ENCODE results near the gene HABP4. TPM values are rescaled to one million over a fixed set of nuclear protein-coding genes. Genes with fewer than 3 reads are reported as not detected.

The HABP4 gene
- polyA plus RNA-seq, 1 experiment: 9.2 TPM

- ChIA-PET POLR2A (interaction anchor here (1.0 kb wide), 1 partner anchor 13 kb away, joined by 4 read pairs; no protein-coding TSS in a partner anchor), CTCF (interaction anchor here (0.7 kb wide), 1 partner anchor 13 kb away, joined by 3 read pairs; the partner anchor contains the start of gene HABP4)
- H3K27me3 ChIP-seq (ENCODE audit: control insufficient read depth, insufficient read depth, low read length): no peaks in the 10 kb centered on the region
- H3K4me3 ChIP-seq (ENCODE audit: low read depth, low read length): no peak overlapping the region
- no peaks in the 10 kb centered on the region for H3K36me3 ChIP-seq (ENCODE audit: control insufficient read depth, insufficient read depth, low read length)
- no peak for DNase-seq (ENCODE audit: low read depth)
- TF ChIP-seq CTCF (IDR thresholded peaks at IDR 0.05; ENCODE audit: insufficient read depth, low read depth, low read length): no peak
These were observed 13.4 kb upstream of the HABP4 start for GRCh38 chr9:96436456-96437126.

GRCh38 chr9:96437454-96437853 is 12.5 kb upstream of the HABP4 start:
- POLR2A ChIA-PET: no interaction called here
- no peaks in the 10 kb centered on the region for H3K27me3 ChIP-seq (ENCODE audit: control insufficient read depth, insufficient read depth, low read length)

GRCh38 chr9:96440671-96441199 is 9.2 kb upstream of the HABP4 start:
- DNase-seq (ENCODE audit: low read depth): no peak
- CTCF ChIA-PET: interaction anchor here (1.2 kb wide), 1 partner anchor 9 kb away, joined by 4 read pairs; the partner anchor contains the start of gene HABP4
- TF ChIP-seq CTCF (IDR thresholded peaks at IDR 0.05; ENCODE audit: insufficient read depth, low read depth, low read length): no peak
- no peaks in the 10 kb centered on the region for H3K27me3 ChIP-seq (ENCODE audit: control insufficient read depth, insufficient read depth, low read length)
- POLR2A ChIA-PET: no interaction called here
- no peaks in the 10 kb centered on the region for H3K36me3 ChIP-seq (ENCODE audit: control insufficient read depth, insufficient read depth, low read length)
- no peak overlapping the region for H3K4me3 ChIP-seq (ENCODE audit: low read depth, low read length)

More at GRCh38 chr9:96437454-96437853, 12.5 kb upstream of the HABP4 start:
- CTCF ChIA-PET: interaction anchor here (1.0 to 1.9 kb wide), 2 partner anchors 177 to 230 kb away, joined by 3 to 4 read pairs; no protein-coding TSS in a partner anchor
- H3K4me3 ChIP-seq (ENCODE audit: low read depth, low read length): no peak overlapping the region
- TF ChIP-seq CTCF (IDR thresholded peaks at IDR 0.05; ENCODE audit: insufficient read depth, low read depth, low read length): no peak
- DNase-seq (ENCODE audit: low read depth): no peak
- H3K36me3 ChIP-seq (ENCODE audit: control insufficient read depth, insufficient read depth, low read length): no peaks in the 10 kb centered on the region

GRCh38 chr9:96441798-96442445 is 8.0 kb upstream of the HABP4 start:
- DNase-seq (ENCODE audit: low read depth): no peak
- POLR2A ChIA-PET: no interaction called here

More at GRCh38 chr9:96441798-96442445, 8.0 kb upstream of the HABP4 start:
- H3K27me3 ChIP-seq (ENCODE audit: control insufficient read depth, insufficient read depth, low read length): no peaks in the 10 kb centered on the region
- CTCF ChIA-PET: interaction anchor here (0.6 to 1.6 kb wide), 5 partner anchors 8 to 225 kb away, joined by 3 to 5 read pairs (median 4); partner anchors contain the start of gene HABP4
- no peak overlapping the region for H3K4me3 ChIP-seq (ENCODE audit: low read depth, low read length)
- TF ChIP-seq CTCF (IDR thresholded peaks at IDR 0.05; ENCODE audit: insufficient read depth, low read depth, low read length): peak; percentile 51
- H3K36me3 ChIP-seq (ENCODE audit: control insufficient read depth, insufficient read depth, low read length): no peaks in the 10 kb centered on the region

Data from BJ (cell line).